PFSK-1 (cell line): ENCODE measurements around the gene NXT1.

Source experiments
- TAF1 ChIP-seq: IDR thresholded peaks from 2 replicates; pipeline ENCODE4 v1.6.1; 2012; ENCODE audit warnings: low read length, control low read depth, borderline replicate concordance; ENCODE audit not compliant: insufficient read depth
- TF ChIP-seq, protein P1 (sequence below), 2 experiments: IDR thresholded peaks; 2 replicates each; pipeline versions ENCODE4 v1.6.1 to v1.8.0; 2011 to 2012; ENCODE audit warnings: low read depth in 2 of 2, low read length in 2 of 2, control low read depth in 1 of 2, inconsistent platforms in 1 of 2, mild to moderate bottlenecking in 1 of 2, moderate library complexity in 1 of 2; ENCODE audit not compliant: insufficient read depth in 1 of 2

- TF ChIP-seq TAF1, result no peak
- TF ChIP-seq, protein P1, sequence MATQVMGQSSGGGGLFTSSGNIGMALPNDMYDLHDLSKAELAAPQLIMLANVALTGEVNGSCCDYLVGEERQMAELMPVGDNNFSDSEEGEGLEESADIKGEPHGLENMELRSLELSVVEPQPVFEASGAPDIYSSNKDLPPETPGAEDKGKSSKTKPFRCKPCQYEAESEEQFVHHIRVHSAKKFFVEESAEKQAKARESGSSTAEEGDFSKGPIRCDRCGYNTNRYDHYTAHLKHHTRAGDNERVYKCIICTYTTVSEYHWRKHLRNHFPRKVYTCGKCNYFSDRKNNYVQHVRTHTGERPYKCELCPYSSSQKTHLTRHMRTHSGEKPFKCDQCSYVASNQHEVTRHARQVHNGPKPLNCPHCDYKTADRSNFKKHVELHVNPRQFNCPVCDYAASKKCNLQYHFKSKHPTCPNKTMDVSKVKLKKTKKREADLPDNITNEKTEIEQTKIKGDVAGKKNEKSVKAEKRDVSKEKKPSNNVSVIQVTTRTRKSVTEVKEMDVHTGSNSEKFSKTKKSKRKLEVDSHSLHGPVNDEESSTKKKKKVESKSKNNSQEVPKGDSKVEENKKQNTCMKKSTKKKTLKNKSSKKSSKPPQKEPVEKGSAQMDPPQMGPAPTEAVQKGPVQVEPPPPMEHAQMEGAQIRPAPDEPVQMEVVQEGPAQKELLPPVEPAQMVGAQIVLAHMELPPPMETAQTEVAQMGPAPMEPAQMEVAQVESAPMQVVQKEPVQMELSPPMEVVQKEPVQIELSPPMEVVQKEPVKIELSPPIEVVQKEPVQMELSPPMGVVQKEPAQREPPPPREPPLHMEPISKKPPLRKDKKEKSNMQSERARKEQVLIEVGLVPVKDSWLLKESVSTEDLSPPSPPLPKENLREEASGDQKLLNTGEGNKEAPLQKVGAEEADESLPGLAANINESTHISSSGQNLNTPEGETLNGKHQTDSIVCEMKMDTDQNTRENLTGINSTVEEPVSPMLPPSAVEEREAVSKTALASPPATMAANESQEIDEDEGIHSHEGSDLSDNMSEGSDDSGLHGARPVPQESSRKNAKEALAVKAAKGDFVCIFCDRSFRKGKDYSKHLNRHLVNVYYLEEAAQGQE (IDR thresholded peaks at IDR 0.05; ENCODE audit: insufficient read depth in 1 of 2, low read depth in 2 of 2, low read length in 2 of 2), result no peak
Observed at GRCh38 chr20:23344336-23344735, 6.3 kb upstream of the NXT1 start.
